ENCODE data around the gene SIAH1.
"Not testable (repeated sequence)": the region's sequence is repeated elsewhere in the genome, so short reads cannot be mapped to it uniquely, and the experiment has no call there.

The SIAH1 gene

DNA sequence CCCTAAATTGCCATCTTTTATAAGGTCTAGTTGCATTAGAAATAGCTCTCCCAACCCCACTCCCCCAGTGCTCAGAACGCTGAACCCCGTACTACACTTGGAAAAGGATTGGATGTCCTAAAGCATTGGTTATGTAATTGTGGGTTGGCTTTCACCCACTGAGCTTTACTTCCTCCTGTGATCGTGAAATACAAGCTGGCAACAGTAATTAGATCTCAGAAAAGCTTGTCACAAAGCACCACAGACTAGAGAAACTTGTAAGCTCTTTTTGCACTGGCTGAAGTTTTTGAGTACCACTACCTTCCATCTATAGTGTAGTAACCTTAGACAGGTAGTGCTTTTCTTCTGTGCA is 54.4 kb downstream of the SIAH1 start:
- DNase-seq: no peak

DNA sequence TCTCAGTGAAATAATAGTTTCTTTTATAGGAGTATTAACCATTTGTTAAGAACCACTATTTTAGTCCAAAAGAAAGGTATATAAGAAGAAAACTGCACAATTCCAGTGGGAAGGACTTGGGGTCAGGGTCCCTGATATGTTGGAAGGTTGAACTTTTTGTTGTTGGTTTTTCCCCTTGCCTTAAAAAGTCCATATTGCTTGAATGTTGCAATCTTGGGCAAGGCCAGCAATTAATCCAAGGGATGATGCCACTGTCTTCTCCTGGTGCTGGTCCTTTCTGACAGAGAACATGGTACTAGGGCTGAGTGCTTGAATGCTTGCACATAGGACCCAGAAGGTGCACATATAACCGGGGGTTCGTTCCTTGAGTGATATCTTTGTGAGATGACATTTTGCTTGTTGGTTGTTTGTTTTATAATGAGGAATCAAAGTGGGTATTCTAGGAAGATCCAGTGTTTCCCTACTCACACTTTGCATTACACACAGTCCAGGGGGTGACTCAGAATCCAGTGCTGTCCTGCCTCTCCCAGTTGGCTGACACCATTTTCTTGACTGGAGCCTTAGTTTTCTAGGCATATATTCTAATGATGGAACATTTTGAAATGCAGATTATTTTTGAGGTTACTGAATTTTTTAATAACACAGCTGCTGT is 54.9 kb downstream of the SIAH1 start:
- DNase-seq: no peak

DNA sequence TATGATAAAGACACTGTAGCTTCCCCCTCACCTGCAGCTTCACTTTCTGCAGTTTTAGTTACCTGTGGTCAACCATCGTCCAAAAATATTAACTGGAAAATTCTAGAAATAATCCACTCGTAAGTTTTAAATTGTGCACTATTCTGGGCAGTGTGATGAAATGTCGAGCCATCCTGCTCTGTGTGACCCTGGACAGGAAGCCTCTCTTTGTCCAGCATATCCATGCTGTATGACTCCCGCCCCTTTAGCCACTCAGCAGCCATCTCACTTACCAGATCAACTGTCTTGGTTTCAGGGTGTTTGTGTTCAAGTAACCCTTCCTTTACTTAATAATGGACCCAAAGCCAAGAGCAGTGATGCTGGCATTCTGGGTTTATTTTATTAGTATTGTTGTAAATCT is 56.1 kb downstream of the SIAH1 start:
- no peak for DNase-seq

DNA sequence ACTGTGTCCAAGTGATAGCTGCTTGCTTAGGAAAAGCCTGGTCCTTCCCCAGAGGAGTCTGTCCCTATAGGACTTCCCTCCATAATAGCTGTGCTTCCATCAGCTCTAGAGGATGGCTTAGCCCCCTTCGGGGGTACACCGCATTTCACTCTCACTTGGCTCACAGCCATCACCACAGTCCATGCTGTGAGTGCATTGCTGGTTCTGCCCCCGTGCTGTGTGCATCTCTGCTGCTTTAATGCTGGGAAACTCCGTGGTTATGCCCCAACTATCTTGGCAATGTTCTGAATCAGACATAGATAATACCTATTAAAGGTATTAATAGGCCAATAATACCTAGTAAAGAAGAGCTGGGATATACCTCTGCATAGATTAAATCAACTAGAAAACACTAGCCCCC is 58.3 kb downstream of the SIAH1 start:
- no peak for DNase-seq

DNA sequence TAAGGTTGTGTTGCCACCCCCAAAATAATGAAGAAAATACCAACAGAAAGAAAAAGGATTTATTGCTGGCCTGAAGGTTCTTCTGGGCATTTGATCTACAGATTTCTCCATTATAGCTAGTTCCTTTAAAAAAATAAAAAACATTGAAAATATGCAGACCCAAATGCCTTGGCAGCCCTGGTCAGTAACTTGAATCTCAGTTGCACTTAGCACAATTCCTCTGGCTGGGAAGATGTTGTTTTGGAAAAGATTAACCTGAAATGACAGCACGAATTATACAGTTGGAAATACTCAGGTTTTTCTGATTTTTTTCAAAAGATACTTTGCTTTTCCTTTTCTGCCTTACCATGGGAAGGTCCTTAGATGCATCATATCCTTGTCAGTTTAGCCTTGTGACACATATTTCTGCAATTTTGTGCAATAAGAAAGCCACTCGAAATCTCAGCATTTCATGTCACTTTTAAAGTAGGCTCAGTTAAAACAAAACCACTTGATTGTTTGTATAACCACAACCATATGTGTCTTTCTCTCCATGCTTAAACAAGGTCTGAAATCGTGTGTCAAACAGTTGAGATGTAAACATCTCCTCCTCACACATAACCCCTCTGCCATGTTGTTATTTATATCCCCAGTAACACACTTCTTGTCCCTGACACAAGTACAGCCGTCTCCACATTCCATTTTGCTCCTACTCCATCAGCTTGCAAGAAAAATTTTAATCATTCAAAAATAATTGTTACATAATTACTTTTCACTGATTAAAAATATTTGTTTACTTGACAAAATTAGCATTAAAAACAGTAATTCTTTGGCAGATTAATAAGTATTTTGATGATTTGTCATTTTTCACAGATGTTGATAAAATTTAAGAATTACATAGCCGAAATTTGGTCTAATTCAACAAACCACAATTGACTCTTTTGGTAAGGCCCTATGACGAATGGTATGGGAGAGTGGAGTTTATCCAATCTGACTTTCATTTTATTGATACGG is 61.1 kb downstream of the SIAH1 start:
- DNase-seq: no peak

DNA sequence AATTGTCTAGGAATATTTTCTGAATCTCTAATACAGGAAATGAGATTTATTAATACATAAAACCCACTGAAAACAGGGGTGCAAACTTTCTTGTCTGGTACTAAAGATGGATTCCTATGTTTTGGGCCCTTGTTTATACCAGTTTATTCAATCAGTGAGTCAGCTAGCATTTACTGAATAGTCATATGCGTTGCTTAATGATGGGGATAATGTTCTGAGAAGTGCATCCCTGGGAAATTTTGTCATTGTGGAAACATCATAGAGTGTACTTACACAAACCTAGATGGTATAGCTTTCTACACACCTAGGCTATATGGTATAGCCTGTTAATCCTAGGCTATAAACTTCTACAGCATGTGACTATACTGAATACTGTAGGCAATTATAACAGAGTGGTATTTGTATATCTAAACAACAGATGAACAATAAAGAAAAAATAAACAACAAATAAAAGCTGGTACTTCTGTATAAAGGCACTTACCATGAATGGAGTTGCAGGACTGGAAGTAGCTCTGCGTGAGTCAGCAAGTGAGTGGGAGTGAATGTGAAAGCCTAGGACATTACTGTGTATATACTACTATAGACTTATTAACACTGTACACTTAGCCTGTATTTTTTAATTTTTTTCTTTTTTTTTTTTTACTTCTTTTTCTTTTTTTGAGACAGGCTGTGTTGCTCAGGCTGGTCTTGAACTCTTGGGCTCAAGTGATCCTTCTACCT is 63.7 kb downstream of the SIAH1 start:
- DNase-seq: no peak

DNA sequence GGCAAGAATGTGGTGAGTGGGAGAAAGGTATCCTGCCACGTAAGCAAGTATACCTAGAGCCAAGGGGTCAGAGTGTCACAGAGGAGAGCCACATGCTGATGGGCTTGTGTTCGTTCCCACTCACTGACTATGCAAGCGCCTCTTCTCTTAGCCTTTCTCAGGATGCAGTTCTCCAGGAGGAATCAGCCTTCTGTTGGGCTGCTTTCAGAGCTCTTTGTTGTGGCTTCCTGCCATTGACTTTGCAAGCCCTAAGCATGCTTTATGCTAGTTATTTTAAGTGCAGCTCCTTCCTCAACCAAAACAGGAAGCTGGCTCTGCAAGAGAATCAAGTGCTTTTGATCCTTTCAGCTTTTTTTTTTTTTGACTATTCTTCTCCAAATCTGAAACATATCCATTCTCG is 66.6 kb downstream of the SIAH1 start:
- DNase-seq: no peak

DNA sequence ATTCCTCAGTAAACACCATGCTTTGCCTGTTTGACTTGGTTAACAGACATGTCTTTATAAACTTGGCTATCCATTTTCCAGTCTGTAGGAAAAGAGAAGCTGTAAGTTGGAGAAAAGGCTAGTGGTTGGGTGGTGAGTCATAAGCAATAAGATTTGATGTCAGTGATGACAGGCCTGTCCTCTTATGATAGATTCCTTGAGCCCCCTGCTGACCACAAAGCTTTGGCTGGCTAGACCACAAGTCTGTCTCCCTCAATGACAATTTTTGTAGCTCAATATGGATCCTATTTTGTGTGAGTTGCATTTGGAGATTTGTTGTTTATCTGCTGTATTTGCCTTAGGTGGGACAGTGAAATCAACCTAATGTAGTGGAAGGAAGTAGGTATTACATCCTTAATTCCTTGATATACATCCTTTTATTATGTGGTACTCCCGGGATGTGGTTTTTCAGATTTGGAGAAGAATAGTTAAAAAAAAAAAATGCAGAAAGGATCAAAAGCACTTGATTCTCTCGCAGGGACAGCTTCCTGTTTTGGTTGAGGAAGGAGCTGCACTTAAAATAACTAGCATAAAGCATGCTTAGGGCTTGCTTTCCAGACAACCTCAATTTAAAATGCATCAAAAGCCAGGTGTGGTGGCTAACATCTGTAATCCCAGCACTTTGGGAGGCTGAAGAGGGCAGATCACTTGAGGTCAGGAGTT is 67.4 kb downstream of the SIAH1 start:
- DNase-seq: no peak

DNA sequence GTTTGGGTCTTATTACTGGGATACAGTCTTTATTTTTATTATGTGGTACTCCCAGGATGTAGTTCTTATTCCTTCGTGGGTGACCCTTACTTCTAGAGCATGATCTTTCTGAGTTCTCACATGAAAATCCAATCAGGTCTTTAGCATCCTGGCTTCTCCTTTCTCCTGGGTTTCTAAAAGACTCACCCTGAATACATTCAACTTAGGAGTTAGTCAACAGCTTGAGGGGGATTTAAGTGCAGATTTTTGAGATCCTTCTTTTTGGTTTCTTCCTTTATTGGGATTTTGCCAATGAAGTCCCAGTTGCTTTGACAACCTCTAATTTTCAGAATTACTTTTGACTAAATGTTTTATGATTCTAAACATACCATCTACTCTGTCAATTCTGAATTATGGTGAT is 68.2 kb downstream of the SIAH1 start:
- DNase-seq: no peak

DNA sequence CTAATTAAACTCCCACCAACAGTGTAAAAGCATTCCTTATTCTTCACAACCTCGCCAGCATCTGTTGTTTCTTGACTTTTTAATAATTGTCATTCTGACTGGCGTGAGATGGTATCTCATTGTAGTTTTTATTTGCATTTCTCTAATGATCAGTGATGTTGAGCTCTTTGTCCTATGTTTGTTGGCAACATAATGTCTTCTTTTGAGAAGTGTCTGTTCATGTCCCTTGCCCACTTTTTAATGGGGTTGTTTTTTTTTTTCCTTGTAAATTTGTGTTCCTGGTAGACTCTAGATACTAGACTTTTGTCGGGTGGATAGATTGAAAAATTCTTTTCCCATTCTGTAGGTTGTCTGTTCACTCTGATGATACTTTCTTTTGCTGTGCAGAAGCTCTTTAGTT is 71.3 kb downstream of the SIAH1 start:
- DNase-seq: not testable (repeated sequence)

DNA sequence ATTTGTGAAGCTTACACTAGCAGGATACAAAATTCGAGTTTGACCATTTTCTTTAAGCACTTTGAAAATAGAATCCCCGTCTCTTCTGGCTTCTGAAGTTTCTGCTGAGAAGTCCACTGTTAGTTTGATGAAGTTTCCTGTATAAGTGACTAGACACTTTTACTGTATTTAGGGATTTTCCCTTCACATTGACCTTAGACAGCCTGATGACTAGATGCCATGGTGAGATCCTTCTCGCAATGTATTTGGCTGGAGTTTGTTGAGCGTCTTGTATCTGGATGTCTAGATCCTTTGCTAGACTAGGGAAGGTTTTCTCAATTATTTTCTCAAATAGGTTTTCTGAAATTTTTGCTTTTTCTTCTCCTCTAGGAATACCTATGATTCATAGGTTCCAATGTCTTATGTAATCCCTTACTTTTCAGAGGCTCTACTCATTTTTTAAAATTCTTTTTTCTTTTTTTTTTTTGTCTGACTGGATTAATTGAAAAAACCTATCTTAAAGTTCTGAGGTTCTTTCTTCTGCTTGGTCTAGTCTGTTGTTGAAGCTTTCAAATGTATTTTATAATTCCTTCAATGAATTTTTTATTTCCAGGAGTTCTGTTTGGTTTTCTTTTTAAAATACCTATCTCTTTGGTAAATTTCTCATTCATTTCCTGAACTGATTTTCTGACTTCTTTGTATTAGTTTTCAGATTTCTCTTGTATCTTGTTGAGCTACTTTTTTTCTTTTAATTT is 74.1 kb downstream of the SIAH1 start:
- no peak for DNase-seq
